Neural crest cell (in vitro differentiated cells): Measurements from ENCODE around the gene ADK. TPM values are rescaled to one million over a fixed set of nuclear protein-coding genes. Genes with fewer than 3 reads are reported as not detected.

ENCODE experiments used
- DNase-seq: peaks from one replicate; pipeline ENCODE4 v3.0.0; 2021; ENCODE audit warnings: low read depth, mixed read lengths, low spot score
- H3K27ac Mint-ChIP-seq: one replicate; pipeline ENCODE4 v1.8.0; 2021; ENCODE audit warnings: mild to moderate bottlenecking, mixed read lengths; ENCODE audit not compliant: unreplicated experiment
- H3K27me3 Mint-ChIP-seq: 2 replicates; pipeline ENCODE4 v1.8.0; 2021; ENCODE audit warnings: low read depth, mild to moderate bottlenecking, mixed read lengths
- H3K36me3 Mint-ChIP-seq: 2 replicates; pipeline ENCODE4 v1.8.0; 2021; ENCODE audit warnings: low read depth, mild to moderate bottlenecking, mixed read lengths
- H3K4me1 Mint-ChIP-seq: 2 replicates; pipeline ENCODE4 v1.8.0; 2021; ENCODE audit warnings: mixed read lengths
- H3K4me3 Mint-ChIP-seq: one replicate; pipeline ENCODE4 v1.8.0; 2021; ENCODE audit warnings: mild to moderate bottlenecking, mixed read lengths
- H3K9me3 Mint-ChIP-seq: 2 replicates; pipeline ENCODE4 v1.8.0; 2021; ENCODE audit warnings: mixed read lengths
- CTCF ChIP-seq: fragments of 200-600 bp; sonication (generic); conservative IDR thresholded peaks from 2 replicates; pipeline ENCODE4 v1.5.0; 2021; ENCODE audit warnings: antibody characterized with exemption, mild to moderate bottlenecking
- total RNA-seq: library from RNA; stranded (reverse); gene quantifications from 2 replicates; pipeline ENCODE4 v1.2.1, GENCODE V29; 2021

Gene ADK
- total RNA-seq, 1 donor from 2014 or later: 35.6 TPM

DNA sequence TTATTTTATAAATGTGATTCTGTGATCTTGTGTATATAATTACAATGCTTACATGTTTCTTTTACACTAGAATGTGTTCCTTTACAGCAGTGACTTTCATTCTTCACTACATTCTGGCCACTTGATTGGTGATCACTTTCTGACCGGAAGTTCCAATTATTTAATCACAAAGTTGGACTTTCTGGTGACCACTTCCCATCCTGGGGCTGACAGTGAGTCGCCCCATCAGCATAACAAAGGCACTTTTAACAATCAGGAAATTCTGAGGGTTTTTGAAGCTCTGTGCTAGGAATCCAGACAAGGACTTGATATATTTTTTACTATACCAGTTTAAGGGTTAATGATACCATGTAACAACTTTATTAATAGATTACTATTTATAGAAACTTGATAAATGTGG is 393.1 kb downstream of the ADK start:
- Mint-ChIP-seq H3K27ac (no peak overlapping the region), H3K27me3 (no peaks in the 10 kb centered on the region), H3K36me3 (peaks cover 2% of the 10 kb centered on the region), H3K4me3 (no peak overlapping the region), H3K4me1 (peaks cover 7% of the 10 kb centered on the region), H3K9me3 (no peaks in the 10 kb centered on the region)
- TF ChIP-seq CTCF: no peak
- no peak for DNase-seq

DNA sequence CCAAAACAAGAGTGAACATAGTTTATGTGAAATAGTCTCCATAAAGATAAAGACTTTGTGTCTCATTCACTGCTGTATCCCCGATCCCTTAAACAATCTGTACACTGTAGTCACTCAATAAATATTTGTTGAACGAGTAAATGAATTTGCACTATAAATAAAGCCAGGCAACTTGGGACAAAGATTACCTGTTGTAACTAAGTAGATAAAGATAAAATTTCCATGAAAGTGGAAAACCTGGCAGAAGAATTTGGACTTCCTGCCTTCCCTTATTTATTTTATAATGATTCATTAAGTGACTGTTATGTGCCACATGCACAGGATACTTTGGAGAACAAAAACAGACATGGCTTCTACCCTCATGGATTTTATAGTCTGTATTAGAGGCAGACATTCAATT is 397.7 kb downstream of the ADK start:
- no peaks in the 10 kb centered on the region for H3K27me3 Mint-ChIP-seq
- TF ChIP-seq CTCF: no peak
- no peak overlapping the region for H3K27ac Mint-ChIP-seq

GRCh38 chr10:74556072-74556705 is 405.2 kb downstream of the ADK start:
- Mint-ChIP-seq H3K27ac (no peak overlapping the region), H3K4me3 (no peak overlapping the region), H3K27me3 (no peaks in the 10 kb centered on the region), H3K36me3 (no peaks in the 10 kb centered on the region), H3K9me3 (no peaks in the 10 kb centered on the region), H3K4me1 (peaks cover 4% of the 10 kb centered on the region)
- no peak for TF ChIP-seq CTCF
- DNase-seq: no peak

More for the DNA sequence above, 397.7 kb downstream of the ADK start:
- no peak overlapping the region for H3K4me3 Mint-ChIP-seq
- peaks cover 2% of the 10 kb centered on the region for H3K9me3 Mint-ChIP-seq
- H3K4me1 Mint-ChIP-seq: peaks cover 6% of the 10 kb centered on the region
- peaks cover 4% of the 10 kb centered on the region for H3K36me3 Mint-ChIP-seq
- no peak for DNase-seq

DNA sequence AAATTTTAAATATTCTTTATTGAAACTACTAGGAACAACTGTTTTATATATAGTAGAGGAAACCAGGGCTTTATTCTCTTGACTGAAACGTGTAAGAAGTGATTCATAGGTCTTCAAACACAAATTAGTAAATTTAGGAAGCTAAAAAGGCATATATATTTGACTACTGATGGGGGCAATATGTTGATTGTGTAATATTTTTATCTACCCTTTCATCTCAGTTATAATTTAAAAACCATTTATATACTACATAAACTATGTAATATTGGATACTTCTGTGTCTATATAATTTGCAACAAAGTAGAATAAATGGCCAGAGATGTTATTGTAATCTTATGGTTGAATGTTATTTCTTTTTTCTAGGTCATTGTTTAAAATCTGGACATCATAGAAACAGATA is 406.1 kb downstream of the ADK start:
- no peak overlapping the region for H3K4me3 Mint-ChIP-seq
- H3K27ac Mint-ChIP-seq: no peak overlapping the region
- TF ChIP-seq CTCF: no peak
- no peak for DNase-seq
- H3K36me3 Mint-ChIP-seq: no peaks in the 10 kb centered on the region
- H3K27me3 Mint-ChIP-seq: no peaks in the 10 kb centered on the region
- no peaks in the 10 kb centered on the region for H3K9me3 Mint-ChIP-seq
- H3K4me1 Mint-ChIP-seq: peaks cover 4% of the 10 kb centered on the region

- Mint-ChIP-seq H3K27ac (peak overlapping the region; percentile 75), H3K4me1 (peaks cover 4% of the 10 kb centered on the region), H3K27me3 (no peaks in the 10 kb centered on the region), H3K9me3 (no peaks in the 10 kb centered on the region), H3K36me3 (no peaks in the 10 kb centered on the region), H3K4me3 (no peak overlapping the region)
- no peak for DNase-seq
- TF ChIP-seq CTCF: no peak
These were observed 407.4 kb downstream of the ADK start for GRCh38 chr10:74558403-74558802.
